ENCODE data around the gene PSMD4.
A peak's percentile ranks its signal among the peaks of the same experiment; 100 is the strongest.

PSMD4 gene

DNA sequence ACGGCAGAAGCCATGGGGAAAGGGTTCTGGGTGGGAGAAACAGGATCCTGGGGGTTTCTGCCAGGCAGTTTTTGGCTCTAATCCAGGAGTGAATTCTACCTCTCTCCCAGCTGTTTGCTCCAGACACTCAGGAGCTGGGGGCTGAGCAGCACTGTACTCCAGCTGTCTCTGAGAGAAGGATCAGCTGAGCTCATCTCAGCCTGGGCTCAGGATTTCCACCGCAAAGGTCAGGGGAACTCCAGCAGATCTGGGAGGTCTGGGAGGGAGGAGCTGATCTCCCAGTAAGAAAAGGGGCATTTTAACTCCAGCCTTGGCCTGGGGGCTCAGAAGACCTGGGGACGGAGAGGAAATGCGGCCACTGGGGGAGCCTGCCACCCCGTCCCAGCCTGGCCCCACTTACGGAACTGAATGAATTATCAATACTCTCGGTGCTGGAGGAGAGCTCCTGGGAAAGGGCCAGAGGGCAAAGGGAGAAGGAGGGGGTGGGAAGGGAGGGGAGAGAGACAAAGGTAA is 55.3 kb downstream of the PSMD4 start:
- DNase-seq (no peak), ATAC-seq (no peak)
- Mint-ChIP-seq H3K27me3 (no peaks in the 10 kb centered on the region), H3K4me1 (peaks cover 31% of the 10 kb centered on the region), H3K27ac (no peak overlapping the region), H3K4me3 (no peak overlapping the region), H3K9me3 (no peaks in the 10 kb centered on the region), H3K36me3 (ENCODE audit: low read depth) (peaks cover 35% of the 10 kb centered on the region)

DNA sequence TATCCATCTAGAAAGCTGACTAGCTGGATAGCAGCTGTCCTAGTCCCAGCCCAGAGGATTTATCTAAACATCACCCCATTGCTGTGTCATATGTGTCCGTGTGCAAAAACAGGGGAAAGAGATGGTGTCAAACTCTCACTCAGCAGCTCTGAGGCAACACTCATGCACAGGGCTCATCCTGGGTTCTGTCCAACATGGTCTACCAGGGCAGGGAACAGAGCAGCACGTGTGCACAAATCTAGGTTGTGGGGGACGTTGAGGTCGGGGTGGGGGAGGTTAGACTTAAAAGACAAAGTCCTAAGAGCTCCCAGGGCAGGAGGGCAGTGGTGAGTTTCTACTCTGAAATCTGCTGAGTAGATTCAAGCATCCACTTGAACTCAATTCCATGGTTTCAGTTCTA is 56.5 kb downstream of the PSMD4 start:
- Mint-ChIP-seq H3K9me3 (no peaks in the 10 kb centered on the region), H3K27me3 (no peaks in the 10 kb centered on the region), H3K27ac (peak overlapping the region; percentile 99), H3K4me3 (no peak overlapping the region), H3K4me1 (peaks cover 31% of the 10 kb centered on the region), H3K36me3 (ENCODE audit: low read depth) (peaks cover 33% of the 10 kb centered on the region)
- no peak for DNase-seq
- ATAC-seq = no peak

DNA sequence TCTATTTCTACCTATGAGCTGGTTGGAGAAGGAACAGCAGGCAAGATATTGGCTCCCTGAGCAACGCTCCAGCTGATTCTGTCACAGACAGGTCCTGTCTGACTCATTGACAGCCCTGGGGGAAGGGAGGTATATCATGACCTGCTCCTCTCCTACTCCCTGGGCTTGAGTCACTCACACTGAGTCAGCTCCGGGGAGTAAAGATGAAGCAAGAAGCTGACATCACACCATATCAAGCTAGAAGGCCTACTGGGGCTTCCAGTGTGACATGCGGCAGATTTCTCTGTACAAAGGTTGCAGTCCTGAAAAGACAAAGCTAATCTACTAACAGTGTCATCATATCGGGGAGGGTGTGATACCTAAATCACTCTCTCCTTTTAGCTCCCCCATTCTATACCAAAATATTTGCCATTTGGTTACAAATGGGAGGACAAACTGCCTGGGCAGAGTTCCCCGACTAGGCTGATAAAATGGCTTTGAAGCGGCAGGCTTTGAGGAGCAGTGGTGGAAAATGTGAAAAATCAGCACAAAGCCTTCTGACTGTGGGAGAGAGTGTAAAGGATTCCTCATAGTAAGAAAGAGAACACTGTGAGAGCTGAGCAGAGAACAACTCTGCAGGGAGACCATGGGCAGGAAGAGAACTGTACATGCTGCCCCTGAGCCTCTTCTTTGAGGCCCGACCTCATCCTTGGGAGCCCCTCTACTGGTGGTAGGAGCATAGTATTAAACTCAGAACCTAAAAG is 57.2 kb downstream of the PSMD4 start:
- peak overlapping the region; percentile 99 for H3K27ac Mint-ChIP-seq
- DNase-seq = peak; percentile 77
- peak; percentile 100 for ATAC-seq
- no peaks in the 10 kb centered on the region for H3K27me3 Mint-ChIP-seq
- peak overlapping the region; percentile 58 for H3K4me3 Mint-ChIP-seq
- H3K9me3 Mint-ChIP-seq = no peaks in the 10 kb centered on the region
- H3K36me3 Mint-ChIP-seq (ENCODE audit: low read depth) = peaks cover 32% of the 10 kb centered on the region
- H3K4me1 Mint-ChIP-seq = peaks cover 31% of the 10 kb centered on the region

DNA sequence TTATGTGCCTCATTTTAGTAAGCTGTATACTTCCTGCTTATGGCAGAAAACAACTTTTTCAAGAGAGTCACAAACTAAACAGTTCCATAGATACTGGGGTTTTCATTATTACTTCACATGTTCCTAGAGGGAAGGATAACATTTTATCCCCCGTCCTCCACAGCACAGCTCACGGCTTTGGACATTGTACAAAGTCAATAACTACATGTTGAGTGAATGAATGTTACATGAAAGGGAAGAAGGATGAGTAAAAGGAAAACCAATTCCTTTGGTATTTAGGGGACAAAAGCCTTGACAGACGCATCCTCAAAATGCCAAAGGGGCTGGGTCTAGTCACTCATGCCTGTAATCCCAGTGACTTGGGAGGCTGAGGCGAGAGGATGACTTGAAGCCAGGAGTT is 57.9 kb downstream of the PSMD4 start:
- DNase-seq (no peak), ATAC-seq (no peak)
- no peaks in the 10 kb centered on the region for H3K27me3 Mint-ChIP-seq
- peak overlapping the region; percentile 58 for H3K4me3 Mint-ChIP-seq
- H3K9me3 Mint-ChIP-seq = no peaks in the 10 kb centered on the region
- peaks cover 31% of the 10 kb centered on the region for H3K4me1 Mint-ChIP-seq
- H3K36me3 Mint-ChIP-seq (ENCODE audit: low read depth) = peaks cover 29% of the 10 kb centered on the region
- H3K27ac Mint-ChIP-seq = peak overlapping the region; percentile 99

DNA sequence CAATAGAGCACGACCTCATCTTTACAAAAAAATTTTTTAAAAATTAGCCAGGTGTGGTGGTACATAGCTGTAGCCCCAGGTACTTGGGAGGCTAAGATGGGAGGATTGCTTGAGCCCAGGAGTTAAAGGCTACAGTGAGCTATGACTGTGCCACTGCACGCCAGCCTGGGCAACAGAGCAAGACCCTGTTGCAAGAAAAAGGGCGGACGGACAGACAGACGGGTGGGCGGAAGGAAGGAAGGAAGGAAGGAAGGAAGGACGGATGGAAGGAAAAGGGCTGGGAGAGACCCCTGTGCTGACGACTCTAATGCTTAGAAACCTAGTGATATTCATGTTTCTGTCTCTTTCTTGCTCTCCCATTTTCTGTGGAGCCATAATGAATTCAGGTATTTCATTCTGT is 58.3 kb downstream of the PSMD4 start:
- DNase-seq (no peak), ATAC-seq (no peak)
- Mint-ChIP-seq H3K4me1 (peaks cover 31% of the 10 kb centered on the region), H3K9me3 (no peaks in the 10 kb centered on the region), H3K27me3 (no peaks in the 10 kb centered on the region), H3K36me3 (ENCODE audit: low read depth) (peaks cover 31% of the 10 kb centered on the region), H3K4me3 (no peak overlapping the region), H3K27ac (peak overlapping the region; percentile 99)

DNA sequence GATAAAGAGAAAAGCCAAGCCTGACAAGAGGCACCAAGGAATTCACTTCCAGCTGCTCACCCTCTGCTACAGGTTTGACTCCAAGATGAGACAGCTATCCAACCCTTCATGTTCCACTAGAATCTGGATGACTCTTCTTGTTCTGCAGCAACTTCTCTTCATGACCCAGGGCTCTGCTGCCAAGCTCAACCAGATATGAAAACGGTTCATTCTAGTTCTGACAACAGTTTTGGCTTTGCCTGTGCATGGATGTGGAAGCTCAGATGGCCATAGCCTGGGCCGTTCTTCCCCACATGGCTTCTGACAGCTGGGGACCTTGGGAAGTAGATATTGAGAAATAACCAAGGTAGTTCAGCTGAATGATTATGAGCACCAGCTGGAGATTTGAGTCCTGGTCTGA is 59.0 kb downstream of the PSMD4 start:
- no peaks in the 10 kb centered on the region for H3K27me3 Mint-ChIP-seq
- peaks cover 31% of the 10 kb centered on the region for H3K4me1 Mint-ChIP-seq
- ATAC-seq (no peak), DNase-seq (no peak)
- H3K36me3 Mint-ChIP-seq (ENCODE audit: low read depth) = peaks cover 31% of the 10 kb centered on the region
- H3K27ac Mint-ChIP-seq = no peak overlapping the region
- no peaks in the 10 kb centered on the region for H3K9me3 Mint-ChIP-seq
- no peak overlapping the region for H3K4me3 Mint-ChIP-seq

DNA sequence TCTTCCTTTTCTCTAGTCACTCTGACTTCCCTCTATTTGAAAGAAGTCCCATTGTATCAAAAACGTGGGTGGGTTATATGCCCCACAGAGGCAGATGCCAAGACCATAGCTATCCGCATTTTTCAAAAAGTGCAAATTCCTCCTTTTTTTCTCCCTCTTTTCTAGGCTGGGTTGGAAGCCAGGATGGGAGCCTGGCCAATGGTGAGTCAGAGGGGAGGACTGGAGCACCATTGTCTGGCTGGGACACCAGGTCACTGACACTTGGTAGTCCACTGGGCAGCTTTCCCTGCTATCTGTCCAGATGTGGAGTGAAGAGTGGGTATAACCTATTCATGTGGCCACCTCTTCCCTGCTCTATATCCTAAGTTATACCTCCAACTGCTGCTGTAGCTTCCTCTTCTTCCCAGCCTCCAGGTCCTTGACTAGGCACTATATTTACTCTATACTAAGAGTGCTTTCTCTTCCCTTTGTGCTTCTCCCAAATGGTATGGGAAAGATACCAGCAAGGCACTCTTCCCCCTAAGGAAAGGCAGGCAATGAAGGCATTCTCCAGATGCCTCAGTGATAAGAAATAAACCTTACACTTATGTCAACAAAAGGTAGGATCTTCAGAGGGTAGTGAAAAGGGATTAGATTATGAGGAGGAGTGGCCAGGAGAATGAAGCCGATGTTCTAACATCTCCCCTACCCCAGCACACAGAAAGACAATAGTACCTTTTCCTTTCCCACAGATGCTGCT is 59.8 kb downstream of the PSMD4 start:
- no peak overlapping the region for H3K27ac Mint-ChIP-seq
- H3K9me3 Mint-ChIP-seq = no peaks in the 10 kb centered on the region
- no peak overlapping the region for H3K4me3 Mint-ChIP-seq
- ATAC-seq (no peak), DNase-seq (no peak)
- no peaks in the 10 kb centered on the region for H3K27me3 Mint-ChIP-seq
- peaks cover 32% of the 10 kb centered on the region for H3K4me1 Mint-ChIP-seq
- H3K36me3 Mint-ChIP-seq (ENCODE audit: low read depth) = peaks cover 33% of the 10 kb centered on the region

DNA sequence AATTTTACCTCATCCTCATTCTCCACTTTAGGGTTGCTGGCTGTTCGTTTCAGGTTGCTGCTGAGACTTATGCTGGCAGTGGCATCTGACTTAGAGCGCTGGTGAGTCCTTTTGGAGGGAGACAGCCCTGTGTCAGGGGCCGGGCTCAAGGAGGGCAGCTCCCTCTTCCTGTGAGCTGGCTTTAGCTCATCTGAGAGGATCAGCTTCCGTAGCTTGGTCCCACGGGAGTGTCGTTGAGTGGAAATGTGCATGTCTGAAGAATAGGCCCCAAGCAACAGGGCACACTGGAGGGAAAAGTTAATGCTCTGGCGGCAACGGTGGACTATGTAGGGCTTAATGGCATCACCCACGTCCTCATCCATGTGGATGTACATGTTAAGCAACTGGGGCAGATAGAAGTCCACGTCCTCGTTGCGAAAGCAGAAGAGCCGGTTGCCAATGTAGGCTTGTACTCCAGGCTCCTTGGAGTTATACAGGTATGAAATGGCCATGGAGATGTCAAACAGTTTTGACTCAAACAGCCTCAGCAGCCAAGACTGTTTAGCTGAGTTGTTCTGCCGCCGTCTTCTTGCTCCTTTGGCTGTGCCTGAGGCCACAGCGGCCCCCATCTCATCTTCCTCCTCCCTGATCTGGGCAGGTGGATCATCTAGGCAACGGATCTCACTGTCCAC is 61.2 kb downstream of the PSMD4 start:
- H3K27ac Mint-ChIP-seq = no peak overlapping the region
- no peak for DNase-seq
- H3K4me1 Mint-ChIP-seq = peaks cover 33% of the 10 kb centered on the region
- no peak for ATAC-seq
- peaks cover 38% of the 10 kb centered on the region for H3K36me3 Mint-ChIP-seq (ENCODE audit: low read depth)
- H3K27me3 Mint-ChIP-seq = no peaks in the 10 kb centered on the region
- H3K4me3 Mint-ChIP-seq = no peak overlapping the region
- H3K9me3 Mint-ChIP-seq = no peaks in the 10 kb centered on the region
